Measurements from ENCODE around the gene TPM4.
A peak's percentile ranks its signal among the peaks of the same experiment; 100 is the strongest.
"Not testable (repeated sequence)": the region's sequence is repeated elsewhere in the genome, so short reads cannot be mapped to it uniquely, and the experiment has no call there.

TPM4 gene

GRCh38 chr19:16098416-16098768 lies 22.1 kb downstream of the TPM4 start:
- no peak for DNase-seq (ENCODE audit: low read depth in 3 of 3)

- DNase-seq (ENCODE audit: low read depth in 3 of 3): no peak
Observed at GRCh38 chr19:16098821-16099220, 22.5 kb downstream of the TPM4 start.

DNA sequence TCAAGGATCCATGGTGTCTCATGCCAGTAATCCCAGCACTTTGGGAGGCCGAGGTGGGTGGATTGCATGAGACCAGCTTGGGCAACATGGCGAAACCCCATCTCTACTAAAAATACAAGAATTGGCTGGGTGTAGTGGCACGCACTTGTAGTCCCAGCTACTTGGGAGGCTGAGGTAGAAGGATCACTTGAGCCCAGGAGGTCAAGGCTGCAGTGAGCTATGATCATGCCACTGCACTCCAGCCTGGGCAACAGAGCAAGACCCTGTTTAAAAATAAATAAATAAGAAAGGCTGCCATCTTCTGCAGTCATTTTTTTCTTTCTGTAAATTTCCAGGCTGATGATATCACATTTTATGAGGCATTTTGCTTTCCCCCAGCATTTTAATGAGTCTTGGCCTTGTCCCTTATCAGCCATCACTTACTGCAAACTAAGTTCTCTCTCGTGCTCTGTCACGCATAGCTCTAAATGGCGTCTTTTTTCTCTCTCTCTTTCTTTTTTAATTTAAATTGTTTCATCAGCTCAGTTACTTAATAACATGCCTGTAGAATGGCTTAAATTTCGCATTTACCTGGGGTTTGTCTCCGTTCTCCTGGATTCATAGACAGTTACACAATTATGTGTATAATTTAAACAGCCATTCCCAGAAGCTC lies 23.1 kb downstream of the TPM4 start:
- not testable (repeated sequence) for DNase-seq (ENCODE audit: low read depth in 3 of 3)

DNA sequence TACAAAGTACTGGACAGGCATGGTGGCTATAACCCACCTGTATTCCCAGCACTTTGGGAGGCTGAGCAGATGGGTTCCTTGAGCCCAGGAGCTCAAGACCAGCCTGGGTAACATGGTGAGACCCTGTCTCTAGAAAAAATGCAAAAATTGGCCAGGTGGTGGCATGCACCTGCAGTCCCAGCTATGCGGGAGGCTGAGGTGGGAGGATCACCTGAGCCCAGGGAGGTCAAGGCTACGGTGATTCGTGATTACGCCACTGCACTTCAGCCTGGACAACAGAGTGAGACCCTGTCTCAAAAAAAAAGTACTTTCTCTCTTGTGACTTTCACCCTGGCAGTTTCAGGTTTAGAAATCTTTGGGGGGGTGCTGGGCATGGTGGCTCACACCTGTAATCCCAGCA lies 24.2 kb downstream of the TPM4 start:
- no peak for DNase-seq (ENCODE audit: low read depth in 3 of 3)

- no peak for DNase-seq (ENCODE audit: low read depth in 3 of 3)
Observed at GRCh38 chr19:16104722-16105121, 28.4 kb downstream of the TPM4 start.

GRCh38 chr19:16106121-16106520 lies 29.8 kb downstream of the TPM4 start:
- no peak for DNase-seq (ENCODE audit: low read depth in 3 of 3)

DNA sequence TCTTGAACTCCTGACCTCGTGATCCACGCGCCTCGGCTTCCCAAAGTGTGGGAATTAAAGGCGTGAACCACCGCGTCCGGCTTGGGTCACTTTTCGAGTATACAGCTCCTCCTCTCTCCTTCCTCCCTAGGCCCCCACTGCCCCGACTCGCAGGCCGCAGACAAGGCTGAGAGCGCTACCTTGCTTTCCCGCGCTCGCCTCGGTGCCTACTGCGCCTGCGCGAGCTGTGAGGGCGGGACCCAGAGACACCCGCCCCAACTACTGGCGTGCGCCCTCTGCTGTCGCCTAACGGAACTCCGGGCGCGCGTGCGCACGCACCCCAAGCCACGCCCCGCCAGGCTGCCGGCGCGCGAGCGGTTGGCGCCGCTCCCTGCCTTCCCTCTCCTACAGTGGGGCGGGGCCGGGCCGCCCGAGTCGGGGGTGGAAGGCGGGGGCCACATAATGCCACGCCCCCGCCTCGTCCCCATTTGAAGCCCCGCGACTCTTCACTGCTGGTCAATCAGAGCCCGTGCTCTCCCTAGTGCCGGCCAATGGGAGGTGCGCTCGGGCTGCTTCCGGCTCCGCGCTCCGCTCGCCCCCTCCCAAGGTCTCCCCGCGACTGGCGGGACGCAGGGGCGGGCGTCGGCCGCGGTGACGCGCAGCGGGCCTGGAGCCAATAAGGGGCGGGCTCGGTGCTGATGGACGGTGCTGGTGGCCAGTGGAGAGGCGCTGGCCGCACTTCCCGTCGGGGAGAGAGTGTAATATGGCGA lies 35.0 kb downstream of the TPM4 start, which contains the start of gene RAB8A:
TSS of gene RAB8A (plus strand) at position 730 of the 749 bp plus-strand sequence. CDS start at position 743, 13 bp downstream.
- peak; percentile 97 to 99 (median 99) for DNase-seq (ENCODE audit: low read depth in 3 of 3)

- no peak for DNase-seq (ENCODE audit: low read depth in 3 of 3)
Observed at GRCh38 chr19:16111909-16112752, 35.8 kb downstream of the TPM4 start.

DNA sequence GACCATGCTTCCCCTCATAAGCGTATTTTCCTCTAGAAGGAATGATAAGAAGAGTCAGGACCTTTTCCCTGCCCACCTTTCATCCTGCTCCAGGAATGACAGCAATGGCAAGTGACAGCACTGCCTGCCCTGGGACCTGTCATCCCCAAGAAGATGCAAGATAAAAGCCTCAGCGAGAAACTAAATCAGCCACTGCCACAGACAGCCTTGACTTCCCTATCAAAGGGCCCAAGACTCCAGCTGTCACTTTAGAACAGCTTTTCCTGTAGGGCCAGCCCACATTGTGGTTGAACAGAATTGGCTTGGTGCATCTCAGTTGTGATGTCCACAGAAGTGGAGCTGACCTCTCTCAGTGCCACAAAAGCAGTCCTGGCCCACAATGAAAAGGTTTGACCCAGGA lies 36.5 kb downstream of the TPM4 start:
- DNase-seq (ENCODE audit: low read depth in 3 of 3): no peak

DNA sequence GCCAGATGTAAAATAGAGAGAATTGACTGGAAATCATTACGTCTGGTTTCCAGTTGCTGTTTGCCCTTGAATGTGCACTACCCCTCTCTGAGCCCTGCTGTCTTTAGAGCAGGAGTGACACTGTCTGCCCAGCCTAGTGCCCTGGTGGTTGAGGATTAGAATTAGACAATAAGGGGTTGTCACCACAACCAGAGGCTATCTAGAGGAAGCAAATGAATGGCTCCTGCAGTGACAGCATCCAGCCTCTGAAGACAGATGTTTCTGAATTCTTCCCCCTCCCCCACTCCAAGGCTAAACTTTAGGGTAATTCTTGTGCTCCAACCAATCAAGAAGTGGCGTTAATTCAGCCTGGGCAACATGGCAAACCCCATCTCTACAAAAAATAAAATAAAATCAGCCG lies 37.4 kb downstream of the TPM4 start:
- no peak for DNase-seq (ENCODE audit: low read depth in 3 of 3)

GRCh38 chr19:16115301-16116039 lies 39.2 kb downstream of the TPM4 start:
- DNase-seq (ENCODE audit: low read depth in 3 of 3): no peak

DNA sequence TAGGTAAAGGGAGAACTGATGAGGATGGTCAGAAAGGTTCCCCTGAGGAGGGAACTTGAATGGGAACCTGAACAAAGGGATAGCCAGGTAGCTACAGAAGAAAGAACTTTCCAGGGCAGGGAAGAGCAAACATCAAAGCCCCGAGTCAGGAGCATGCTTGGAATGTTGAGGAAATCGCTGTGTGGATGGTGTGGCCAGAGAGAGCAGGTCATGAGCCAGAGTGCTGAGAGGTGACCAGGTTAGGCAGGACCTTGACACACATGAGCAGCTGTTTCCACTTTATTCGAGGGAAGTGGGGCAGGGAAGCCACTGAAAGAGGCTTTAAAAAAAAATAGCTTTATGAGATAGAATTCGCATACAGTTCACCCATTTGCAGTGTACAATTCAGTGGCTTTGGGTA lies 39.8 kb downstream of the TPM4 start:
- DNase-seq (ENCODE audit: low read depth in 3 of 3): no peak

- no peak for DNase-seq (ENCODE audit: low read depth in 3 of 3)
Observed at GRCh38 chr19:16117594-16118033, 41.3 kb downstream of the TPM4 start.

- DNase-seq (ENCODE audit: low read depth in 3 of 3): no peak
Observed at GRCh38 chr19:16118489-16119033, 42.3 kb downstream of the TPM4 start.

DNA sequence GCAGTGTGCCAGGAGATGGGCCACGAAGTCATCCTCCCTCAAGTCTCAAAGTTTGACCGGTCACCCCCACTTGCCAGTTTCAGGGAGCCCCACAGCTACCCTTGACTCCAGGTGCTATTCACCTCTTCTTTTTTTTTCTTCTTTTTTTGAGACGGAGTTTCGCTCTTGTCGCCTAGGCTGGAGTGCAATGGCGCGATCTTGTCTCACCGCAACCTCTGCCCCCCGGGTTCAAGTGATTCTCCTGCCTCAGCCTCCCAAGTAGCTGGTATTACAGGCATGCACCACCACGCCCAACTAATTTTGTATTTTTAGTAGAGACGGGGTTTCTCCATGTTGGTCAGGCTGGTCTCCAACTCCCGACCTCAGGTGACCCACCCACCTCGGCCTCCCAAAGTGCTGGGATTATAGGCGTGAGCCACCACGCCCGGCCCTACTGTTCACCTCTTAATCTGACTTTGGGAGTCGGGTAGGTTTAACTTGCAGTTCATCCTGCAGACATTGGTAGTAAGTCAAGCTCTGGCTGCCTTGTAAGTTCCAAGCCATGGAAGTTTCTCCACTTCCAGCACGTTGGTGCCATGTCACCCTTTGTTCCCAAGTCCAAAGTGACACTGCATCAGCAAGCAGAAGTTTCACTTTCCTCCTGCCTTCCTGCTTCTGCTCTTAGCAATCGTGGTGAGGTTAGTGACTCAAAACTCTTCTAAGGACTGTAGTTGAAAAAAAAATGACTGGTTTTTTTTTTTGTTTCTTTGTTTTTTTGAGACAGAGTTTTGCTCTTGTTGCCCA lies 43.0 kb downstream of the TPM4 start:
- DNase-seq (ENCODE audit: low read depth in 3 of 3): not testable (repeated sequence)

GRCh38 chr19:16121141-16121540 lies 44.8 kb downstream of the TPM4 start:
- no peak for DNase-seq (ENCODE audit: low read depth in 3 of 3)

DNA sequence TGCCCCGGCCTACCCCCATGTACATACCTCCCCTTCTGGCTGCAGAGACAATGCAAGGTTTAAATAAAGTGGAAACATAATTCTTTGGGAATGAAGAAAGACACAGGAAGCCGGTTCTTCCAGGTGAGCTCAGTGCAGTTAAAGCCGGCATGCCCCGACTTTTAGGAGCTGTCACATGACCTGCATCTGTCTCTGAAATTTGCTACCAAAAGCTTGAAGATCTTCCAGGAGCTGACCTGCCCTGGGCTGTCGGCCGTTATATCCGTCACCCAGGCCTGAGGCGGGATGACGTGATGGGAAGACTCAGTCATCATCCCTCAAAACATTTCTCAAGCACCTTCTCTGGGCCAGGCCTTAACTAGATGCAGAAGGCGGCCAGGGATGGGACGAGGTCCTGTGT lies 45.7 kb downstream of the TPM4 start:
- no peak for DNase-seq (ENCODE audit: low read depth in 3 of 3)

DNA sequence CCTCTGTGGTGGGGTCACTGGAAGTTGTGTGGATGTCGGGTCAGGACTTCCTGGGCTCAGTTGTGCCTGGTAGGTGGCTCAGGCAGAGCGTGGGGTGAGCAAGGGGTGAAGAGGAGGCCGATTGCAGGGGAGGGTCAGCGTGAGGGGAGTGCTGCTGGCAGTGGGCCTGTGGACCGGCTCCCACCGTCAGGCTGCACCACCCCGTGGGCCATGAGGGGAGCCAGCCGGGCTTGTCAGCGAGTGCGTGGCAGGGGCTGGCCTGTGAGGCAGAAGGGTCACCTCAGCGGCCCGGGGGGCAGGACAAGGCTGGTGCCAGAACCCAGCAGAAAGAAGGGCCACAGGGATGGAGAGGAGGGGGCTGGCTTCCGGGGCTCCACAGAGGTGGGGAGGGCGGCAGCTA lies 48.7 kb downstream of the TPM4 start:
- DNase-seq (ENCODE audit: low read depth in 3 of 3): no peak

DNA sequence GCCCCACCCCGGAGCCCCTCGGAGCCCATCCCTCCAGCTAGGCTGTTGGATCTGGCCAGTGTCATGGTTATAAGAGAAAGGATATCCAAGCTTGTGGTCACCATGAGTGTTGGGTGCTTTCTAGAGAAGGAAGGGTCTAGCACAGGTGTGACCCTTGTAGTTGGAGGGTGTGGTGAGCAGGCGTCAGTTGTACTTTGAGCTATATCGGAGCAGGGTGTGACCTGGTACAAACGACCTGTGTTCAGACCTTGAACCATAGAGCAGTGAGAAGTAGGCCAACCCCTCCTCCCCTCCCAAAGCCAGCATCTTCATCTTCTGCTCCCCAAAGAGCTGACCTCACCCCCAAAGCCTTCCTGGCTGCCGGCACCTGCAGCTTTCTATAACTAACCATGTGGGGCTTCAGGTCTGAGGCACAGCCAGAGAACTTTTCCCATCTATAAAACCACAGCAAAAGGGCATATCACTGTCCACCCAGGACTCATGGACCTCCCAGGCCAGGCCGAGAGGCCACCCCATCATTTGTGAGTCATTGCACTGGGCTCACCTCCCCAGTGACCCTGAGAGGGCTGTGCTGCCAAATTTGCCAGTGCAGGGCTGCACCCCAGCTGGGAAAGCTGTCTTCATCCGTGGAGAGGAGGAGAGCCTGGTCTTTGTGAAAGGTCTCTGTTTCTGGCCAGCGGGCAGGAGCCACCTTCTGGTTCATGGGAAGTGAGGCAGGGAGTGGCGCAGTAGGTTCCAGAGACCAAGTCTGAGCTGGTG lies 49.6 kb downstream of the TPM4 start:
- DNase-seq (ENCODE audit: low read depth in 3 of 3): no peak

- DNase-seq (ENCODE audit: low read depth in 3 of 3): no peak
Observed at GRCh38 chr19:16127080-16127479, 50.8 kb downstream of the TPM4 start.
